HepG2 (cell line): ENCODE results near the gene GRB7. TPM values are rescaled to one million over a fixed set of nuclear protein-coding genes. Genes with fewer than 3 reads are reported as not detected.

Source experiments
- FOXA1 ChIP-seq, 2 experiments: fragments of 450-650 bp in 1 of 2; sonication (generic) in 1 of 2; formaldehyde crosslinking in 1 of 2; IDR thresholded peaks; 2 replicates each; pipeline versions ENCODE4 v1.4.0 to v1.6.1; 2016 to 2020; ENCODE audit warnings: missing genetic modification reagents in 1 of 2
- HDAC1 ChIP-seq: sonication (generic); formaldehyde crosslinking; IDR thresholded peaks from 2 replicates; pipeline ENCODE4 v1.5.1; 2020; ENCODE audit warnings: mild to moderate bottlenecking, missing genetic modification reagents
- HDAC2 ChIP-seq: sonication (generic); formaldehyde crosslinking; IDR thresholded peaks from 2 replicates; pipeline ENCODE4 v1.4.0; 2020; ENCODE audit warnings: missing genetic modification reagents
- HNF4G ChIP-seq, 2 experiments: sonication (generic) in 1 of 2; formaldehyde crosslinking in 1 of 2; IDR thresholded peaks; 2 replicates each; pipeline versions ENCODE4 v1.4.0 to v1.6.1; 2011 to 2020; ENCODE audit warnings: borderline replicate concordance in 2 of 2, low read depth in 2 of 2, mild to moderate bottlenecking in 2 of 2, low read length in 1 of 2, missing genetic modification reagents in 1 of 2, moderate library complexity in 1 of 2
- NBN ChIP-seq: fragments of 450-650 bp; conservative IDR thresholded peaks from 2 replicates; pipeline ENCODE4 v1.6.1; 2017
- NFE2 ChIP-seq: sonication (generic); formaldehyde crosslinking; IDR thresholded peaks from 2 replicates; pipeline ENCODE4 v1.4.0; 2020; ENCODE audit warnings: missing genetic modification reagents
- PAX8 ChIP-seq: sonication (generic); formaldehyde crosslinking; IDR thresholded peaks from 2 replicates; pipeline ENCODE4 v1.8.0; 2022; ENCODE audit warnings: mild to moderate bottlenecking, missing genetic modification reagents, borderline replicate concordance
- REPIN1 ChIP-seq: sonication (generic); formaldehyde crosslinking; IDR thresholded peaks from 2 replicates; pipeline ENCODE4 v1.8.0; 2022; ENCODE audit warnings: missing genetic modification reagents, low read depth, mild to moderate bottlenecking, borderline replicate concordance
- TCF12 ChIP-seq, 2 experiments: fragments of 450-650 bp in 1 of 2; sonication (generic) in 1 of 2; formaldehyde crosslinking in 1 of 2; IDR thresholded peaks; 2 replicates each; pipeline versions ENCODE4 v1.6.1 to v1.8.0; 2017 to 2022; ENCODE audit warnings: antibody characterized with exemption in 1 of 2, mild to moderate bottlenecking in 1 of 2, missing genetic modification reagents in 1 of 2, moderate library complexity in 1 of 2
- ZNF264 ChIP-seq: sonication (generic); formaldehyde crosslinking; IDR thresholded peaks from 2 replicates; pipeline ENCODE4 v1.4.0; 2020; ENCODE audit warnings: missing genetic modification reagents
- ZNF839 ChIP-seq: sonication (generic); formaldehyde crosslinking; IDR thresholded peaks from 2 replicates; pipeline ENCODE4 v1.4.0; 2020; ENCODE audit warnings: missing genetic modification reagents, mild to moderate bottlenecking, borderline replicate concordance
- polyA plus RNA-seq, 8 experiments: library from polyadenylated mRNA; depleted of rRNA in 3 of 8; stranded (reverse) in 7 of 8; unstranded in 1 of 8; fragments of >200 nt; fragmentation: Illumina TruSeq in 4 of 8; extraction: Trizol in 4 of 8; gene quantifications; 2 replicates each; pipeline versions ENCODE4 v1.2.1 to v1.2.3, GENCODE V29; 2011 to 2016; ENCODE audit warnings: low read depth in 4 of 8, missing spikeins in 1 of 8, mixed read lengths in 1 of 8; ENCODE audit not compliant: insufficient read depth in 1 of 8
- total RNA-seq, 5 experiments: library from RNA; depleted of rRNA; stranded (reverse); fragments of >200 nt; fragmentation: Illumina TruSeq; extraction: Trizol; gene quantifications; 2 replicates each; pipeline ENCODE4 v1.2.3, GENCODE V29; 2016; ENCODE audit warnings: low read depth in 1 of 5
- TF ChIP-seq, protein P1 (sequence below): sonication (generic); formaldehyde crosslinking; IDR thresholded peaks from 2 replicates; pipeline ENCODE4 v1.4.0; 2020; ENCODE audit warnings: mild to moderate bottlenecking, low read depth, missing genetic modification reagents
- TF ChIP-seq, protein P2 (sequence below): sonication (generic); formaldehyde crosslinking; IDR thresholded peaks from 2 replicates; pipeline ENCODE4 v1.5.0; 2020; ENCODE audit warnings: missing genetic modification reagents
- TF ChIP-seq, protein P3 (sequence below): sonication (generic); formaldehyde crosslinking; IDR thresholded peaks from 2 replicates; pipeline ENCODE4 v1.8.1; 2022; ENCODE audit warnings: low read depth, mild to moderate bottlenecking, missing genetic modification reagents
- TF ChIP-seq, protein P4 (sequence below), 2 experiments: IDR thresholded peaks; 2 replicates each; pipeline ENCODE4 v1.6.1; 2011 to 2012; ENCODE audit warnings: low read length in 2 of 2, borderline replicate concordance in 1 of 2, low read depth in 1 of 2, mild to moderate bottlenecking in 1 of 2, moderate library complexity in 1 of 2

GRB7 gene
- total and polyA plus RNA-seq, 2 of the 13 experiments (the other 11 are each of a cell fraction or from before 2014, with no cell fraction given) = 60.2 to 77.7 TPM

DNA sequence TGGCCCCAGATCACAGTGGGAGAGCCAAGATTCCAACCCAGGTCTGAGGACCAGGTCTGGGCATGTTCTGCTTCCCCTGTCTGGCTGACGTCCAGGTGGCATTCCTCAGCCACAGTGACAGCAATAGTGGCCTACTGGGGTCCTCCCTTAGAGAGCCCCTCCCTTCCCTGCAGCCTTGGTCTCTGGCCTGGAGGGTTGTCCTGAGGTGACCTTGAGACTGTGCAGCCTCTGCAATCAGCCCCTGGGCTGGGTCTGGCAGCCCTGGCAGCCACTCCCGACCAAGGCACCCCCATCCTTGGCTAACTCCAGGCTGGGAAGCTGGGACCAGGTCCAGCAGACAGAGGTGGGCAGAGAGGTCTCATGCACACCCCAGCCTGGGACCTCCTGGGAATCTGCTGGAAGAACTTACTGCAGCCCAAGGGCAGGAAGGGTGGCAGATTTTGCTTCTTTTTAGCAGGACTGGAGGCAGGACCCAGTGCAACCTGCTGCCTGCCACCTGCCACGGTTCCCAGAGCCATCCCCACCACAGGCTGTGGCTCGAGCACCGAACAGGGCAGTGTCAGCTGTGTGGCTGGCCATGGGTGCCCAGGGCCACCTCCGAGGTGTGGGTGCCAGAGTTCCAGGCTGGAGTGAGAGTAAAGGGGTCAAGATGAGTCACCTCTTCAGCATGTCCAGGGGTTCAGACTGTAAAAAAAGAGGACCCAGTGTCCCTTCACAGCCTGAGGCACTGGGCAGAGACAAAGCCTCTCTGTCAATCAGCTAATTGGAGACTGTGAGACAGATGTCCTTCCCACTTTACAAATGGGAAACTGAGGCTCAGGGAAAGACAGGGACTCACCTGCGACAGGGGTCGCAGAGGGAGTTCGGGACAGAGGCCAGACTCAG lies 12.6 kb downstream of the GRB7 start (continued):
- TF ChIP-seq REPIN1 (CRISPR knock-in tag) = peak; percentile 81; the same call in 1 of the 2 replicates
- no peak for TF ChIP-seq FOXA1 (IDR thresholded peaks at IDR 0.05)
- peak; percentile 25; the same call in 1 of the 2 replicates for TF ChIP-seq FOXA1 (CRISPR knock-in tag; IDR thresholded peaks at IDR 0.05)
- no peak for TF ChIP-seq NBN
- TF ChIP-seq HDAC1 = peak; percentile 53; the same call in 1 of the 2 replicates
- no peak for TF ChIP-seq PAX8
- peak; percentile 83 for TF ChIP-seq HDAC2 (CRISPR knock-in tag)
- TF ChIP-seq ZNF264 (CRISPR knock-in tag) = no peak
- TF ChIP-seq, protein P1, sequence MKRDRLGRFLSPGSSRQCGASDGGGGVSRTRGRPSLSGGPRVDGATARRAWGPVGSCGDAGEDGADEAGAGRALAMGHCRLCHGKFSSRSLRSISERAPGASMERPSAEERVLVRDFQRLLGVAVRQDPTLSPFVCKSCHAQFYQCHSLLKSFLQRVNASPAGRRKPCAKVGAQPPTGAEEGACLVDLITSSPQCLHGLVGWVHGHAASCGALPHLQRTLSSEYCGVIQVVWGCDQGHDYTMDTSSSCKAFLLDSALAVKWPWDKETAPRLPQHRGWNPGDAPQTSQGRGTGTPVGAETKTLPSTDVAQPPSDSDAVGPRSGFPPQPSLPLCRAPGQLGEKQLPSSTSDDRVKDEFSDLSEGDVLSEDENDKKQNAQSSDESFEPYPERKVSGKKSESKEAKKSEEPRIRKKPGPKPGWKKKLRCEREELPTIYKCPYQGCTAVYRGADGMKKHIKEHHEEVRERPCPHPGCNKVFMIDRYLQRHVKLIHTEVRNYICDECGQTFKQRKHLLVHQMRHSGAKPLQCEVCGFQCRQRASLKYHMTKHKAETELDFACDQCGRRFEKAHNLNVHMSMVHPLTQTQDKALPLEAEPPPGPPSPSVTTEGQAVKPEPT (CRISPR knock-in tag) = peak; percentile 47; the same call in 1 of the 2 replicates
- TF ChIP-seq, protein P2, sequence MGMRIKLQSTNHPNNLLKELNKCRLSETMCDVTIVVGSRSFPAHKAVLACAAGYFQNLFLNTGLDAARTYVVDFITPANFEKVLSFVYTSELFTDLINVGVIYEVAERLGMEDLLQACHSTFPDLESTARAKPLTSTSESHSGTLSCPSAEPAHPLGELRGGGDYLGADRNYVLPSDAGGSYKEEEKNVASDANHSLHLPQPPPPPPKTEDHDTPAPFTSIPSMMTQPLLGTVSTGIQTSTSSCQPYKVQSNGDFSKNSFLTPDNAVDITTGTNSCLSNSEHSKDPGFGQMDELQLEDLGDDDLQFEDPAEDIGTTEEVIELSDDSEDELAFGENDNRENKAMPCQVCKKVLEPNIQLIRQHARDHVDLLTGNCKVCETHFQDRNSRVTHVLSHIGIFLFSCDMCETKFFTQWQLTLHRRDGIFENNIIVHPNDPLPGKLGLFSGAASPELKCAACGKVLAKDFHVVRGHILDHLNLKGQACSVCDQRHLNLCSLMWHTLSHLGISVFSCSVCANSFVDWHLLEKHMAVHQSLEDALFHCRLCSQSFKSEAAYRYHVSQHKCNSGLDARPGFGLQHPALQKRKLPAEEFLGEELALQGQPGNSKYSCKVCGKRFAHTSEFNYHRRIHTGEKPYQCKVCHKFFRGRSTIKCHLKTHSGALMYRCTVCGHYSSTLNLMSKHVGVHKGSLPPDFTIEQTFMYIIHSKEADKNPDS (CRISPR knock-in tag) = 0 out of 2 replicates have a peak, but pooled peaks have one; percentile 45
- TF ChIP-seq, protein P3, sequence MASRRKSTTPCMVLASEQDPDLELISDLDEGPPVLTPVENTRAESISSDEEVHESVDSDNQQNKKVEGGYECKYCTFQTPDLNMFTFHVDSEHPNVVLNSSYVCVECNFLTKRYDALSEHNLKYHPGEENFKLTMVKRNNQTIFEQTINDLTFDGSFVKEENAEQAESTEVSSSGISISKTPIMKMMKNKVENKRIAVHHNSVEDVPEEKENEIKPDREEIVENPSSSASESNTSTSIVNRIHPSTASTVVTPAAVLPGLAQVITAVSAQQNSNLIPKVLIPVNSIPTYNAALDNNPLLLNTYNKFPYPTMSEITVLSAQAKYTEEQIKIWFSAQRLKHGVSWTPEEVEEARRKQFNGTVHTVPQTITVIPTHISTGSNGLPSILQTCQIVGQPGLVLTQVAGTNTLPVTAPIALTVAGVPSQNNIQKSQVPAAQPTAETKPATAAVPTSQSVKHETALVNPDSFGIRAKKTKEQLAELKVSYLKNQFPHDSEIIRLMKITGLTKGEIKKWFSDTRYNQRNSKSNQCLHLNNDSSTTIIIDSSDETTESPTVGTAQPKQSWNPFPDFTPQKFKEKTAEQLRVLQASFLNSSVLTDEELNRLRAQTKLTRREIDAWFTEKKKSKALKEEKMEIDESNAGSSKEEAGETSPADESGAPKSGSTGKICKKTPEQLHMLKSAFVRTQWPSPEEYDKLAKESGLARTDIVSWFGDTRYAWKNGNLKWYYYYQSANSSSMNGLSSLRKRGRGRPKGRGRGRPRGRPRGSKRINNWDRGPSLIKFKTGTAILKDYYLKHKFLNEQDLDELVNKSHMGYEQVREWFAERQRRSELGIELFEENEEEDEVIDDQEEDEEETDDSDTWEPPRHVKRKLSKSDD (CRISPR knock-in tag) = no peak
- peak; percentile 42; the same call in 1 of the 2 replicates for TF ChIP-seq ZNF839 (CRISPR knock-in tag)
- TF ChIP-seq, protein P4, sequence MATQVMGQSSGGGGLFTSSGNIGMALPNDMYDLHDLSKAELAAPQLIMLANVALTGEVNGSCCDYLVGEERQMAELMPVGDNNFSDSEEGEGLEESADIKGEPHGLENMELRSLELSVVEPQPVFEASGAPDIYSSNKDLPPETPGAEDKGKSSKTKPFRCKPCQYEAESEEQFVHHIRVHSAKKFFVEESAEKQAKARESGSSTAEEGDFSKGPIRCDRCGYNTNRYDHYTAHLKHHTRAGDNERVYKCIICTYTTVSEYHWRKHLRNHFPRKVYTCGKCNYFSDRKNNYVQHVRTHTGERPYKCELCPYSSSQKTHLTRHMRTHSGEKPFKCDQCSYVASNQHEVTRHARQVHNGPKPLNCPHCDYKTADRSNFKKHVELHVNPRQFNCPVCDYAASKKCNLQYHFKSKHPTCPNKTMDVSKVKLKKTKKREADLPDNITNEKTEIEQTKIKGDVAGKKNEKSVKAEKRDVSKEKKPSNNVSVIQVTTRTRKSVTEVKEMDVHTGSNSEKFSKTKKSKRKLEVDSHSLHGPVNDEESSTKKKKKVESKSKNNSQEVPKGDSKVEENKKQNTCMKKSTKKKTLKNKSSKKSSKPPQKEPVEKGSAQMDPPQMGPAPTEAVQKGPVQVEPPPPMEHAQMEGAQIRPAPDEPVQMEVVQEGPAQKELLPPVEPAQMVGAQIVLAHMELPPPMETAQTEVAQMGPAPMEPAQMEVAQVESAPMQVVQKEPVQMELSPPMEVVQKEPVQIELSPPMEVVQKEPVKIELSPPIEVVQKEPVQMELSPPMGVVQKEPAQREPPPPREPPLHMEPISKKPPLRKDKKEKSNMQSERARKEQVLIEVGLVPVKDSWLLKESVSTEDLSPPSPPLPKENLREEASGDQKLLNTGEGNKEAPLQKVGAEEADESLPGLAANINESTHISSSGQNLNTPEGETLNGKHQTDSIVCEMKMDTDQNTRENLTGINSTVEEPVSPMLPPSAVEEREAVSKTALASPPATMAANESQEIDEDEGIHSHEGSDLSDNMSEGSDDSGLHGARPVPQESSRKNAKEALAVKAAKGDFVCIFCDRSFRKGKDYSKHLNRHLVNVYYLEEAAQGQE (IDR thresholded peaks at IDR 0.05; ENCODE audit: borderline replicate concordance in 1 of 2, low read depth in 1 of 2, low read length in 2 of 2) = 0 out of 4 replicates have a peak, but pooled peaks of 1 of the 2 experiments have one; percentile 15
- TF ChIP-seq TCF12 (IDR thresholded peaks at IDR 0.05) = no peak
- 0 out of 2 replicates have a peak, but pooled peaks have one; percentile 66 for TF ChIP-seq TCF12 (CRISPR knock-in tag; IDR thresholded peaks at IDR 0.05)
- no peak for TF ChIP-seq NFE2 (CRISPR knock-in tag)
- peak; percentile 57; the same call in 1 of the 2 replicates for TF ChIP-seq HNF4G (IDR thresholded peaks at IDR 0.05; ENCODE audit: borderline replicate concordance, low read depth, low read length)
- TF ChIP-seq HNF4G (CRISPR knock-in tag; IDR thresholded peaks at IDR 0.05; ENCODE audit: borderline replicate concordance, low read depth) = peak; percentile 66; the same call in 1 of the 2 replicates
